AG09309 (cell line): ENCODE measurements around the gene REXO4.

ENCODE experiments used
- DNase-seq: peaks from one replicate; pipeline ENCODE4 v3.0.0-alpha.2; 2010; ENCODE audit warnings: low read depth
- H3K4me3 ChIP-seq: 2 replicates; pipeline ENCODE4 v1.5.1; 2011; ENCODE audit warnings: mild to moderate bottlenecking, low read depth, low read length, moderate library complexity; ENCODE audit not compliant: control insufficient read depth
- TF ChIP-seq, protein P1 (sequence below): IDR thresholded peaks from 2 replicates; pipeline ENCODE4 v1.5.1; 2011; ENCODE audit warnings: mild to moderate bottlenecking, low read depth, low read length, inconsistent platforms; ENCODE audit not compliant: insufficient read depth, control insufficient read depth; ENCODE audit errors: missing control alignments

REXO4 gene

GRCh38 chr9:133390713-133391112, 27.1 kb downstream of the REXO4 start:
- H3K4me3 ChIP-seq: no peak overlapping the region
- TF ChIP-seq, protein P1, sequence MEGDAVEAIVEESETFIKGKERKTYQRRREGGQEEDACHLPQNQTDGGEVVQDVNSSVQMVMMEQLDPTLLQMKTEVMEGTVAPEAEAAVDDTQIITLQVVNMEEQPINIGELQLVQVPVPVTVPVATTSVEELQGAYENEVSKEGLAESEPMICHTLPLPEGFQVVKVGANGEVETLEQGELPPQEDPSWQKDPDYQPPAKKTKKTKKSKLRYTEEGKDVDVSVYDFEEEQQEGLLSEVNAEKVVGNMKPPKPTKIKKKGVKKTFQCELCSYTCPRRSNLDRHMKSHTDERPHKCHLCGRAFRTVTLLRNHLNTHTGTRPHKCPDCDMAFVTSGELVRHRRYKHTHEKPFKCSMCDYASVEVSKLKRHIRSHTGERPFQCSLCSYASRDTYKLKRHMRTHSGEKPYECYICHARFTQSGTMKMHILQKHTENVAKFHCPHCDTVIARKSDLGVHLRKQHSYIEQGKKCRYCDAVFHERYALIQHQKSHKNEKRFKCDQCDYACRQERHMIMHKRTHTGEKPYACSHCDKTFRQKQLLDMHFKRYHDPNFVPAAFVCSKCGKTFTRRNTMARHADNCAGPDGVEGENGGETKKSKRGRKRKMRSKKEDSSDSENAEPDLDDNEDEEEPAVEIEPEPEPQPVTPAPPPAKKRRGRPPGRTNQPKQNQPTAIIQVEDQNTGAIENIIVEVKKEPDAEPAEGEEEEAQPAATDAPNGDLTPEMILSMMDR: no peak
- DNase-seq: no peak

GRCh38 chr9:133389562-133389961, 28.2 kb downstream of the REXO4 start:
- TF ChIP-seq, protein P1: no peak
- no peak overlapping the region for H3K4me3 ChIP-seq

GRCh38 chr9:133389025-133389557, 28.7 kb downstream of the REXO4 start:
- DNase-seq: no peak
- TF ChIP-seq, protein P1: no peak
- no peak overlapping the region for H3K4me3 ChIP-seq

More at GRCh38 chr9:133389562-133389961, 28.2 kb downstream of the REXO4 start:
- no peak for DNase-seq

DNA sequence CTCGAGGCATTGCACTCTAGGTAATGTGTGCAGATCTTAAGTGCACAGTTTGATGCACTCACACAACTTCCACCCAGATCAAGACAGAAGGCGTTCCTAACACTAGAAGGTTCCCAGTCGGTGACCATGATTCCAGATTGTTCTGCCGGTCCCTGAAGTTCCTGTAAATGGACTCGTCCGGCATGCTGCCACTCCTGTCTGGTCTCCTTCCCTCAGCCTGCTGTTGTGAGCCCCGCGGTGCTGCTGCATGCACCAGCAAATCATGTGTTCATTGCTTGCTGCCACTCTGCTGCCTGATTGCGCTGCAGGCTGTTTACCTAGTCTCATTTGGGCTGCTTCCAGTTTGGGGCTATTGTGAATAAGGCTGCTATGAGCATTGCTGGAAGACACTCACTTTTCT, 30.1 kb downstream of the REXO4 start:
- DNase-seq: no peak
- TF ChIP-seq, protein P1: no peak

DNA sequence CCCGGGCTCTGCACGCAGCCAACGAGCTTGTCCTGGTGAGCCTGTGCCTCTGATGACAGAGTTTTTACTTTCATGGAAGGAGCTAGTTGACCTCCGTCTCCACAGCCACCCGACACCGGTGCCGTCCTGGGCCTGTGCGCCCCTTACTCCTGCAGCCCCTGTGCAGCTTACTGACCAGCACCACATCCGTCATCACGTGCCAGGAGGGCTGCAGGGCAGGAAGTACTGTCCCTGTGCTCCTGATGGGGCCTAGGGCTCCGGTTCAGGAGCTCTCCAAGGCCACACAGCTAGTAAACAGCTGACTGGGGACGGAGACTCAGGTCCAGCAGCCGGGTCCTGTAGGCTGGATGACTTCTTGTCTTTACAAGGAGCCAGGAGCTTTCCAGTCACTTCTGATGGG, 31.5 kb downstream of the REXO4 start:
- TF ChIP-seq, protein P1: no peak
- no peak overlapping the region for H3K4me3 ChIP-seq
- DNase-seq: no peak

More for the DNA sequence above, 30.1 kb downstream of the REXO4 start:
- H3K4me3 ChIP-seq: no peak overlapping the region

DNA sequence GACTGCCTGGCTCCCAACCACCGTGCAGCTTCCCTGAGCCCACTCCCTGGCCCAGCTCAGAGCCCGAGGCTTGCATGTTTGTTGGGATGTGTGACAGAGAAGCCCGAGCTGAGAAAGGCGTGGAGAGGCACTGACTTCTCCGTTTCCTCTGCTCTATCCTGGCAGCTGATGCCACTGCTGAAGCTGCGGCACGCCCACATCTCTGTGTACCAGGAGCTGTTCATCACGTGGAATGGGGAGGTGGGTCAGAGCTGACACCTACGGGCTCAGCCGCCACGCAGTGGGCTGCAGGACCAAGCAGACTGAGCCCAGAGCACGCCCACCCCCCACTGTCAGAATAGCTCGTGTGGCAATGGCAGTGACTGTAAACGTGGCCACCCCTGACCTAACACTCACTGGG, 32.4 kb downstream of the REXO4 start:
- H3K4me3 ChIP-seq: no peak overlapping the region
- no peak for DNase-seq
- TF ChIP-seq, protein P1: no peak

GRCh38 chr9:133384736-133385321, 33.0 kb downstream of the REXO4 start:
- H3K4me3 ChIP-seq: no peak overlapping the region
- no peak for DNase-seq
- TF ChIP-seq, protein P1: no peak
